Measurements from ENCODE around the gene SIPA1L3.
"Not testable (repeated sequence)": the region's sequence is repeated elsewhere in the genome, so short reads cannot be mapped to it uniquely, and the experiment has no call there.

The SIPA1L3 gene

DNA sequence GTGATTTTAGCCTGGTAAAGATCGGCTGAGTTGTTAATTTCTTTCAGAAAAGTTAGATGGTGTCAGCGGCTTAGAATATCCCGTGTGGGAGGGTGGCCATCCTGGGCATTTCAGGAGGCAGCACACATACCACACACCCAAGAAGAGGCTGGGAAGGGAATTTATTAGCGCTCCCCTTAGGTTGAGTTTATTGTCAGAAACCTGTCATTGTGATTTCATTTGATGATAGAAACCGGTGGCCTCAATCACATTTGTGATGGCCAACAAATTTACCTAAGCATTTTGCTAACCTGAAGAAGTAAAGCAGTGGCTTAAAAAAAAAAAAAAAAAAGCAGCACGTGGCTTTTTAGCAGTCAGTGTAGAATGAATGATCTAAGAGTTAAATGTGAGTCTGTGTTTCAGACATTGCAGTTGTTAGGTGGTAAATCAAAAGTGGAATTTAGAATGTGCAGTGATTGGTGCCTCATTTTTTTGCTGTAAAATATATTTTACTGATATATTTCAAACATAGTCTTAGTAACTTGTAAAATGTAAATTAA, 2.7 kb downstream of the SIPA1L3 start:
- no peak for DNase-seq

DNA sequence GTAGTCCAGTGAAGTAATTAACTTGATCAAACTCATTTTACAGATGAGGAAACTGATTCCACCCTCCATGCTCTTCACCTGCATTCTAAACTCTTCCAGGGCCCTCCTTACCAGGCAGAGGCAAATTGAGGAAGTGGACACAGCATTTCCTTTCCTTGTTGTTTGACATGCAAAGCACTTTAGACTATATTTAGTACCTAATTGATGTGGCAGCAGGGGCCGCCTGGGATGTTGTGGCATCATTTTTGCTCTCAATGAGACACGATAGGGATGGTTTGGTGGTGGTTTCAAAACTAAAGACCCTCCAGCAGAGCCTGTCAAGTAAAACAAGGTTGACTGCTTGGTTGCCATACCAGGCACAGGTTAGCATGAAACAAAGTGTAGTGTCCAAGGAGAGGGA, 7.9 kb downstream of the SIPA1L3 start:
- no peak for DNase-seq

DNA sequence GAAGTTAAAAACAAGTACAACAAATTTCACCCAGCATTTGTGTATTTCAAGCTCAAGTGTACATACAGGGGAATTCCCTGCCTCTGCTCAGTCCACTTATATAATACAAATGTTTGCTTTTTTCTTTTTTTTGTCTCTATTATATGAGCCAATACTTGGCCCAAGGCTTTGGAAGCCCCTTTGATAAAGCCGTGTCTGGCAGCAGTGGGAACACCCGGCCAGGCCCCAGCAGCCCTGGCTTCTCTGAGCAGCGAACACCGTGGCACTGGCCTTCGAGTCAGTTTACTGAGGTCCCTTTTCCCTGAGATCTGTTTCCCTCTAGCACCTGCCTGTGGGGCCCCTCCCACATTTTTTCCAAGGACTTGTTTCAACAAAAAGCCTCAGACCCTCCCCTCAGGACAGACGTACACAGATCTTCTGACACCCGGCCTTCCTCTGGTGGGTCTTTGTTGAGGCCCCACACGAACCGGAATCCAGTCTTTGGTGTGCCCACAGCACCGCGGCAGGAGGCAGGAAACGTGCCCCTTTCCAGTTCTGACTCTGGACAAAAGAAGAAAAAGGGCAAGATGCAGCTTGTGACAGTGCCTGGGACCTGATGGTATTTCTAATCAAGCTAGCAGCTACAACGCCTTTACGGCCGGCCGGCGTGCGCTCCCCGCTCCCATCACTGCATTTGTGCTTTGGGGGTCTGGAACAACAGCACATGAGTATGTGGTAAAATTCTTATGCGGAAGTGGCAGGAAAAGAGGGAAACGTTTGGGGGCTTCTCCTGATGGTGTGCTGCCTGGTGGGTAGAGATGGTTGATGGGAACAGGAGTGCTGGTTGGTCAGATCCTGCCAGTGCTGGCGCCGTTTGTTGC, 13.8 kb downstream of the SIPA1L3 start:
- DNase-seq, result no peak

DNA sequence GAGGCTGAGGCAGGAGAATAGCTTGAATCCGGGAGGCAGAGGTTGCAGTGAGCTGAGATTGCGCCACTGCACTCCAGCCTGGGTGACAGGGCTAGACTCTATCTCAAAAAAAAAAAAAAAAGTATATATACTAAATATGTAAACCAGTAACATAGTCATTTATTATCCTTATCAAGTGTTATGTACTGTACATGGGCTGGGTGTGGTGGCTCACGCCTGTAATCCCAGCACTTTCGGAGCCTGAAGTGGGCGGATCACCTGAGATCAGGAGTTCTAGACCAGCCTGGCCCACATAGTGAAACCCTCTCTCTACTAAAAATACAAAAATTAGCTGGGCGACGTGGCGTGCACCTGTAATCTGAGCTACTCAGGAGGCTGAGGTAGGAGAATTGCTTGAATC, 17.6 kb downstream of the SIPA1L3 start:
- not testable (repeated sequence) for DNase-seq

DNA sequence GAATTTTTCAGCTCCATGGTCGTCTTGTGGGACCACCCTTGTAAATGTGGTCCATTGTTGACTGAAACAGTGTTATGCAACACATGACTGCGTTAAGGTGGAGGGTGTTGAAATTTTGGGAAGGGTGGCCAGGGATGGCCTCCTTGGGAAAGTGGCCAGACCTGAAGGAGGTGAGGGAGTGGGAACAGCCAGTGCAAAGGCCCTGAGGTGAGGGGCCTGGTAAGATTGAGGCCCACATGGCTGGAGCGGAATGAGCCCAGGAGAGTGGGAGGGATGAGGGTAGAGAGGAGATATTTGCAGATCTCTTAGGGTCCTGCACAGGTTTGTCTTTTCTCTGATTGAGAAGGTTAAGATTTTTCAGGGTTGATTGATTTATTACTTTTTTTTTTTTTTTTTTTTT, 18.2 kb downstream of the SIPA1L3 start:
- DNase-seq, result no peak

- DNase-seq, result no peak
Measured at GRCh38 chr19:37926255-37926654, 19.2 kb downstream of the SIPA1L3 start.

DNA sequence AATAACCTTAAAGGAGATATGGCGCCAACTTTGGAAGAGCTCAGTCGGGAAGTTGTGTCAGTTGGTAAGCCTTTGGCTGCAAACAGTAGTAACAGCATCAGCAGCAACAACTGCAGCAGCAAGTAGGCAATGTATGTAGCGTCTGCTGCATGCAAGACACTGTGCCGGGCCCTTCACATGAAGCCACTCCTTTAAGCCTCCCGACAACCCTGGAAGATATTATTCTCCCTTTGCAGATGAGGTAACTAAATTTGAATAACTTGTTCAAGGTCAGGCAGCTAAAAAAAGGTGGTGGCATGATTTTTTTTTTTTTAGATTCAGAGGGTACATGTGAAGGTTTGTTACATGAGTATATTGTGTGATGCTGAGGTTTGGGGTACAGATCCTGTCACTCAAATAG, 19.7 kb downstream of the SIPA1L3 start:
- DNase-seq, result no peak

- no peak for DNase-seq
Measured at GRCh38 chr19:37928527-37929286, 21.7 kb downstream of the SIPA1L3 start.

DNA sequence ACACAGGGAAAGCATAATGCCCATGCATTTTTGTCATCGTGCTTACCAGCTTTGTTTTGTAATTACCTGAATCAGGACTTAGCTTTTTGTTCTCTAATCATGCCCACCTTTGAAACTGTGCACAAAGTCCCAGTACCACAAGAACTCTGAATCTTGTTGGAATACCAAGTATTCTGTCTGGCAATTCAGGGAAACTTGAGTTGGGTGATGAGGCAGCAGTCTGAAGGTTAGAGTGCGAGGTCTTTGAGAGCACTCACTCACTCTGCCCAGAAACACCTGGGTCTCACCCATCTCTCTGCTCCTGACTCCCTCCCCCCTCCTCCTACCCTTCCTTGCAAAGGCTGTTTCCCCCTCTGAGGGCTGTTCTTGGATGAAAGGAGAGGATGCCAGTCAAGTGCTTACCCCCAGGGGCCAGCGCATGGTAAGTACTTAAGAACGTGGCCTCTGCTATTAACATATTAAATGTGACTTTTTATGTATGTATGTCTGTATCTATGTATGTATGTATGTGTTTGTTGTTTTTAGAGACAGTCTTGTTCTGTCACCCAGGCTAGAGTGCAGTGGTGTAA, 22.4 kb downstream of the SIPA1L3 start:
- DNase-seq, result peak; percentile 15

GRCh38 chr19:37930416-37930815, 23.4 kb downstream of the SIPA1L3 start:
- no peak for DNase-seq

DNA sequence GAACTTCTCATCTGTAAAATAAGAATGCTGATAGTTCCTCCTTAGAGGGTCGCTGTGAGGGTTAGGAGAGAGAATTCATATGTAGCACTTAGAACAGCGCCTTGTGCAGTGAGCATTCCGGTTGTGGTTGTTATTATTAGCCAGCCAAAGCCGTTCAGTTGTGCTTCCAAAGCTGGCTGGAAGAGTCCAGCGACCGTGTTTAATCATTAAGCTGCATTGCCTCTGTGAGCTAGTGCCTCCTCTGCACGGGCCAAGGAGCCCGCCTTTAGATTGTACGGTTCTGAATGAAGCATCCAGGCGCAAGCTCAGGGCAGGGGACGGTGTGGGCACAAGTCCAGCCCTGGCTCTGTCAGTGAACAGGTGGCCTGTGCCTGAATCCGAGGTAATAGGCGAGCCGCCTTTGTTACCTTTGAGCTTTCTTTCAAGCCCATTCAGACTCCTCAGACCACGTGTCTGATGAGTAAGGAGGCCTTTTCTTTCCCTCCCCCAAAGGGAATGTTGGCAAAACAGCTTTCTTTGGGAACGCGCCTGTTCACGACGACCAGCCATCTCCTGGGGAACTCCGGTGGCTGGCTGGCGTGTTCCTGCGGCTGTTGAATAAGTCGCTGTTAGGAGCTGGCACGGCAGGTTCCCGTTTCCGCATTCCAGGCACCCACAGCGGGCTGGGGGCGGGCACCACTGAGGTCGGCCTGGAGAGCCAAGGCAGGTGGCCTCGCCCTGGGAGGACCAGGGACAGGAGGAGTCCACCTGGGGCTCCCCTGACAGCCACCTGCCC, 25.1 kb downstream of the SIPA1L3 start:
- DNase-seq, result no peak

GRCh38 chr19:37932985-37933936, 26.3 kb downstream of the SIPA1L3 start:
- no peak for DNase-seq

DNA sequence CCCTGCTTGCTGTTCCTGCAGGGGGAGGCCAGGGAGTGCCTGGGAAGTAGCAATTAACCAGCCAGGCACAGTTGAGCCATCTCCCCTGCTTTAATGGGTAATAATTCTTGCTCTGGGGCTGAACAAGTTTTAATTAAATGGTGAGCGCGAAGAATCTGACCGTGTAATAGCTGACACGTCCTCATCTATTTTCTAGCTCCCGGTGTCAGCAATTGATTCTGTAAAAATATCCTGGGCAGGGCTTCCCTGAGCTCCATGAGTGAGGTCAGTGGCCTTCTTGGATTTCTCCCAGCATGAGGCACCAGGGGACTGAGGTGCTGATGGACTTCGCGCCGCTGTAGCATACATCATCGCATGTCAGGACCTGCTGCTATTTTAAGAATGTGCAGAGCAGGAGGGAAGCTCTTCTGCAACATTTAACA, 26.9 kb downstream of the SIPA1L3 start:
- no peak for DNase-seq

DNA sequence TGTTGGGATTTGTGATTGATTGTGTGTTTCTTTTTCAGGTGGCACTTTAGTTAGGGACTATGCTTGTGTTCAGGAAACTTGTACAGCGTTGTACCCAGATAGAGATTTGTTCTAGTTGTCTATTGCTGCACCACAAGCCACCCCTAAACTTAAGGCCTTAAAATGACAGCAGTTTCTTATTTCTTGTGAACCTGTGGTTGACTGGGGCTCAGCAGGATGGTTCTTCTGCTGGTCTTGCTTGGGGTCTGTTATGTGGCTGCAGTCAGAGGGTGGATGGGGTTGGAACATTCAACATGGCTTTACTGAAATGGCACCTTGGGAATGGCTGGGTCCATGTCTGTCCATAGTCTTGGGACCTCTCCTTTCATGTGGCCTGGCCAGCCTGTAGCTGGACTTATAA, 28.3 kb downstream of the SIPA1L3 start:
- no peak for DNase-seq

- DNase-seq, result no peak
Measured at GRCh38 chr19:37936166-37936565, 29.2 kb downstream of the SIPA1L3 start.

GRCh38 chr19:37936886-37937285, 29.9 kb downstream of the SIPA1L3 start:
- DNase-seq, result no peak

DNA sequence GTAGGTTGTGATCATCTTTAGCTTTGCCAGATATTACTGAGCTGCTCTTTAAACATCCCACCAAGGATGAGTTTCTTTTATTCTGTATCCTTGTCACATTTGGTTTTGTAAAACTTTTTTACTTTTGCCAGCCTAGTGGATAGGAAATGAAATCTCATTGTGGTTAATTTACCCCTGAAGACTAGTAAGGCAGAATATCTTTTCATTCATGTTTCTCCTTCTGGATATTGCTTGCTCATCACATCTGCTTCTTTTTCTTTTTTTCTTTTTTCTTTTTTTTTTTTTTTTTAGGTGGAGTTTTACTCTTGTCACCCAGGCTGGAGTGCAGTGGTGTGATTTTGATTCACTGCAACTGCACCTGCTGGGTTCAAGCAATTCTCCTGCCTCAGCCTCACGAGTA, 31.3 kb downstream of the SIPA1L3 start:
- DNase-seq, result no peak

DNA sequence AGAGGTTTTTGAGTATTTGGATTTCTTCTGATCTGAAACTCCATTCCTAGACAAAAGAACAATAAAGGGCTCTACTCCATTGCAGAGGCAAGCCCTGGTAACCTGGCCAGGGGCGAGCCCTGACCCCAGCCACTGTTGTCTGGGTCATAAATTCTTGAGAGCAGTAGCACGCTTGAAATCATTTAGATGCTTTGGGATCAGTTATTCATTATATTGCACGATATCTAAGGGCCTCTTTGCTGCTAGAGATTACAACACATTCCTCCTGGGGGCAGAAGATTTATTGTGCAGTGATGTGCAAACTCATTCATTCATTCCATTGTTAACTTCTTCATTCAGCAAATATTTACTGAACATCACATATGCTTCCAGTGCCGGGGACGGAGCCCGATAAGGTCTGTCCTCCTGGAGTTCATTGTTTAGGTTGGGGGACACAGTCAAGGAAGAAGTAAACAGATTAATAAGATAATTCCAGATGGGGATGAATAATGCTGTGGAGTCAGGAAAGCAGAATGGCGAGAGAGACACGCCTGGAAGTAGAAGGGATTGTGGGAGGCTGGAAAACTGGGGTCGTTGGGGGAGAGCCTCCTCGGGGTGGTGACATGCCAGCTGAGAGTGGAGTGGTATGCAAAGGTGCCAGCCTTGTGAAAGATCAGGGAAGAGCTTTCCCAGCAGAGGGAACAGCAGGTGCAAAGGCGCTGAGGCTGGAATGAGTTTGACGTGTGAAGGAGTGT, 34.9 kb downstream of the SIPA1L3 start:
- DNase-seq, result no peak

GRCh38 chr19:37942516-37942902, 35.5 kb downstream of the SIPA1L3 start:
- DNase-seq, result no peak

DNA sequence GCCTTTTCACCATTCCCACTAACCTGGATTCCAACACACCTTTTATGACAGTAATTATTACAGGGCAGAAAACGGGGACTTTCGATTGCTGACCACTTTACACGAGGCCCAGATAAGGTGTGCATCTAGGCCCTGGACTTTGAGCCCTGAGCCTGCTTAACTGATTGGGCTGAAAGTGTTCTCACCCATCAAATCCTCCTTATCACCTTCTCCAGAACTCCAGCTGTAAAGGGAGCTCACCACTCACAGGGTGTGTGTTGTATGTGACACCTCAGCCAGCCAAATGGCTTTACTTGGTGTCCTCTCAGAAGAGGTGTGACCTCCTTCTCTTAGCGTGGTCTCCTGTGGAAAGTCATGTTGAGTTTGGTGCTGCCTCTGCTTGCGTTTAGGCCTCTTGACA, 36.5 kb downstream of the SIPA1L3 start:
- no peak for DNase-seq

- DNase-seq, result no peak
Measured at GRCh38 chr19:37946132-37946531, 39.1 kb downstream of the SIPA1L3 start.

All from NCI-H1436 (cell line).